Stimulated activated CD8-positive, alpha-beta memory T cell treated with anti-CD3 and anti-CD28 coated beads, Interleukin-4, amount 100 ng/mL, for 4 hours (primary cell): ENCODE results near the gene SPG11.

Experiments used
- DNase-seq, 2 donors: peaks; one replicate each; pipeline ENCODE4 v3.0.0-alpha.2; 2020; ENCODE audit warnings: low read depth in 2 of 2, low spot score in 1 of 2

Gene SPG11

DNA sequence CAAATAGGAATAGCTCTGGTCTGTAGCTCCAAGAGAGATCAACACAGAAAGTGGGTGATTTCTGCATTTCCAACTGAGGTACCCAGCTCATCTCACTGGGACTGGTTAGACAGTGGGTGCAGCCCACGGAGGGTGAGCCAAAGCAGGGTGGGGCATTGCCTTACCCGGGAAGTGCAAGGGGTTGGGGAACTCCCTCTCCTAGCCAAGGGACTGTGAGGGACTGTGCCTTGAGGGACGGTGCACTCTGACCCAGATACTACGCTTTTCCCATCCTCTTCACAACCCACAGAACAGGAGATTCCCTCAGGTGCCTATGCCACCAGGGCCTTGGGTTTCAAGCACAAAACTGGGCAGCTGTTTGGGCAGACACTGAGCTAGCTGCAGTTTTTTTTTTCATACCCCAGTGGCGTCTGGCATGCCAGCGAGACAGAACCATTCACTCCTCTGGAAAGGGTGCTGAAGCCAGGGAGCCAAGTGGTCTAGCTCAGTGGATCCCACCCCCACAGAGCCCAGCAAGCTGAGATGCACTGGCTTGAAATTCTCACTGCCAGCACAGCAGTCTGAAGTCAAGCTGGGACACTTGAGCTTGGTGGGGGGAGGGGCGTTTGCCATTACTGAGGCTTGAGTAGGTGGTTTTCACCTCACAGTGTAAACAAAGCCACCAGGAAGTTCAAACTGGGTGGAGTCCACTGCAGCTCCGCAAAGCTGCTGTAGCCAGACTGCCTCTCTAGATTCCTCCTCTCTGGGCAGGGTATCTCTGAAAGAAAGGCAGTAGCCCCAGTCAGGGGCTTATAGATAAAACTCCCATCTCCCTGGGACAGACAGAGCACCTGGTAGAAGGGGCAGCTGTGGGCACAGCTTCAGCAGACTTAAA, 19.6 kb upstream of the SPG11 start:
- peak; percentile 48 to 67 for DNase-seq

DNA sequence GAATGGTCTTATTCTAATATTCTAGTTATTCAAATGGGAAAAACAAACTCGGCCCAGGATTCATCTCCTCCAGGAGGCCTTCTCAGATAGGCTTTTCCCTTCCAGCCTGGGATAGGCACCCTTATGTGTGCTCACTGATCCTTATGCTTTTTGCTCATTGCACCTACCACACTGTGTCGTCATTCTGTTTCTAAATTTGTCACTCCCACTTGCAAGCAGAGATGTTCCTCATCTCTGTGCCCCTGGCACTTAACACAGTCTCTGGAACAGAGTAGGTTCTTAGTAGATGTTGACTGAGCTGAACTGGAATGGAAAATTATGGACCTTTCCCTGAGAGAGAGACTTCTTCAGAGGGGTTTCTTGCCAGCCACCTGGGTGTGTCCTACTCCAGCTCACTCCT, 18.7 kb upstream of the SPG11 start:
- no peak for DNase-seq

DNA sequence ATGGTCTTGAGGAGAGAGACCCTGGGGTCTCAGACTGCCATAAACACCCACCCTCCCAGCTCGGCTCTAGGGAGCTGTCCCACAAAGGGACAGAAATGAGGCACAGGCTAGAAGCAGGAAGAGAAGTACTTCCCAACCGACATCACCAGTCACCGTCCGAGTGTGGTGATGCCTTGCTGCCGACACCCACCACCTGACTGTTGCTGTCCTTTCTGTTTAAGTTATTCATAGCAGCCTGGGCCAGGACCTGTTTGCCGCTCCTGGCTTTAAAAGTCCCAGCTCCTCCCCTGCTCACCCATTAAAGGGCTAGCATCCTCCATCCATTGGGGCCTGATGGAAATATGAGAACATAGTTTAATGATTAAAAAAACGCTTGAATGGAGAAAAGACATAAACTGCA, 13.2 kb upstream of the SPG11 start:
- no peak for DNase-seq

DNA sequence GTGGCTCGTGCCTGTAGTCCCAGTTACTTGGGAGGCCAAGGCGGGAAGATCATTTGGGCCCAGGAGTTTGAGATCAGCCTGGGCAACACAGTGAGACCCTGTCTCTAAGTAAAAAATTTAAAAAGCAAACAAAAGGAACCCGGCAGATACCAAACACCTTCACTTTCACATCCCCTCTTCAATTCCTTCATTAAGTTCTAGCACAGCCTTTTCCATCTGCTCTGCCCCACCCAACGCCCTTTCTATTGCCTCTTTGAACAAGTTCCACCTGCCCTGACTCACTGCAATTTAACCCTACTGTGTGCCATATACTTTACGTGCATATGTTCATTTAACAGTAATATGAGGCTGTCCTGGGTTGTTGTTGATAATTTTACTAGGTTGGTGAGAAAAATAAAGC, 12.4 kb upstream of the SPG11 start:
- DNase-seq, result no peak

DNA sequence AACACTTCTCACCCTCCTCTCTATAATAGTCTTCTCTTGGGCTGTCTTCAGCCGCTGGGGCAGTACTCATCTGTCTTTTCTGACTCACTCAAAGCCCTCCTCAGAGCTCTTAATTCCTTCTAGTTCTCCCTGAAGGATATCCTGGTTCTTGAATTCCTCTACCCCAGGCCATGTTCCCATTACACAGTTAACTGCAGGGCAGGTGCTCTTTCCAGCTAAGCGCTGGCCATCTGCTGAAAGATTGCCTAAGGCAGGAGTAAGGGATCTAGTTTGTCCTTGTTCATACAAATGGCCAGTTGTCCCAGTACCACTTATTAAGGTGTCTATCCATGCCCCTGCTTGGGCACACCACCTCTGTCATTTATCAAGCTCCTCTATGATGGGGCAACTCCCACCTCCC, 10.2 kb upstream of the SPG11 start:
- DNase-seq, result no peak

DNA sequence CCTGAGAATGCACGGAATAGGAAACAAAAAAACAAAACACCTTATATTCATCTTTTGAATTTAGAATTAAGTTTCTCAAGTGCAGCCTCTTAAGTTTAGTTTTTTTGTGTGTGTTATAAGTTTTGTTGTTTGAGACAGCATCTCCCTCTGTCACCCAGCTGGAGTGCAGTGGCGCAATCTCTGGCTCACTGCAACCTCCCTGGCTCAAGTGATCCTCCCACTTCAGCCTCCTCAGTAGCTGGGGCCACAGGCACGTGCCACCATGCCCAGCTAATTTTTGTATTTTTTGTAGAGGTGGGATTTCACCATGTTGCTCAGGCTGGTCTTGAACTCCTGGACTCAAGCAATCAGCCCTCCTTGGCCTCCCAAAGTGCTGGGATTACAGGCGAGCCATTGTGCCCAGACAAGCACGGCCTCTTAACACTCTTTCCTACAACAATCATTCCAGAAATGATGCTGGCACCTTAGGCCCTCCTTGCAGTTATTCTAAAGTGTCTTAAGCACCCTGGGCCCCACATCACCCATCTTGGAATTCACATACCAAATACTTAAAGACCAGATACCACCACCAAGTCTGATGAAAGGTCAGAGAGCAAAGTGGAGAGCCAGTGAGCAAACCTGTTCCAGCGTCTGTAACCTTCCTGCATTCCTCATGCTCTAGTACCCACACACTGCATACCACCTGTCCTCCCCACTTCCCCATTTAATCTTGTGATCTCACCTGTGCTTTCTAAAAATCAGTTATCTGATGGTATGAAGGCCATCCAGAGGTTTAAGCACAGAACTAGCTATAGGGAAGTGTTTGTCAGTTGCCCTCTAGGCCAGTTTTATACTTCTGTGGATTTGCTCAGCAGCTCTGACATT, 6.9 kb upstream of the SPG11 start:
- no peak for DNase-seq

DNA sequence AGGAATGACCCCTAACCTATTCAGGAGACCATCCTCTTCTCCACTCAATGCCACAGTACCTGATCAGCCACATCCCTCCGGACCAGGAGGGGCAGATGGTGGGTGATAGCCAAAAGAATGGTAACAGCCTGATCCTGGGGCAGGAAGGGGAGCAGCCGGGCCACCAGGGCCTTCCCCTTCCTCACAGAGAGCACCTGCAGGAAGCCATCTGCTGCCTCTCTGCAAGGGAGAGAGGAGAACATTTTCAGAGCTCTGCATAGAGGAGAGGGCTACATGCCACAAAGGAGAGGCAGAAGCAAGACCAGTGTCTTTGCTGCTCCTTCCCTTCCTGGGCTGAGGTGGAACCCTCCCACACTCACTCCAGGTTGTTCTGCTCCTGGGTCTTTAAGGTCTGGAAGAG, 5.5 kb upstream of the SPG11 start:
- no peak for DNase-seq

DNA sequence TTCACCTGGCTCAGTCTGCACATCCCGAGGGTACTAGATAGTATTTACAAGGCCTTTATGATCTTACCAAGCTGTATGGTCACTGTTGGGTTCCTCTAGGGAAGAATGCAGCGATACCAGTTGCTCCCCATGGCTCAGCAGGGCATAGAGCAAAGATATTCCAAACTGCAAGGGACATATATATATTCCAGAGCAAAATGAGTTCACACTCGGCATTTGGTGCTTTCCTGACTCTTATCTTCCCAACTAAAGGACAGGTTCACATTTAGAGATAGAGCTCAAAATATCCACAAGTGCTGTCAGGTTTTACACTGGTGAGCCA, 3.5 kb upstream of the SPG11 start:
- DNase-seq, result no peak

DNA sequence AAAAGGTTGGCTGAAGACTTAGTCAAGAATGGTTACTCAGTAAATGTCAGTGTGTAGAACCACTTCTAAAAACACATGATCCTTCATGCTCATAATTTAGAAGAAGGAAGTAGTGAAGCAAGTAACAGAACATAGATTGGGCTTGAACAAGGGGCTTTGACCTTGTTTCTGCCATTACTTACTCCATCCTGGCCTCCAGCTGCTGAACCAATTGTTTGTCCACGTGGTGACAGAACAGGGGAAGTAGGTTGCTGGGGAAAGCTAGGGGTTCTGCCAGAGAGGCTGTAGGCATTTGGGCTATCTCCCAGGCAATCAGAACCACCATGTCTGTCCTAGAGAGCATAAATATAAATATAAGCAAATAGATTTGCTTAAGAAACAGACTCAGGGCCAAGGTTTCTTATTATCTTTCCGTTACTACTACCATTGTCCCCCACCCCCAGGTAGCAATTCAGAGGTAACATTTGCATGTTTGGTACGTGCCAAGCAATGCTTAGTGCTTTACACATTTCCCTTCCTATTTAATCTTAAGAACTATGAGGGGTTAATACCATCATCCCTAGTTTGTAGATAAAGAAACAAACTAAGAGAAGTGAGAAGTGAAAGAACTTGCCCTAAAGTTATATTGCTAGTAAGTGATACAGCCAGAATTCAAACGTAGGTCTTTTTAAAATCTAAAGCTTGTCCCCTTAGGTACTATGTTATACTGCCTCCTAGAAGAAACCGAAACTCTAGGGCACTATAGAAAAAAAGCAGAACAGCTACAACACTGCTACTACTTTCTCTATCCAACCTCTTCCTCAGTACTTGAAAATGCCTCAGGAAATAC, 3.0 kb upstream of the SPG11 start:
- no peak for DNase-seq

DNA sequence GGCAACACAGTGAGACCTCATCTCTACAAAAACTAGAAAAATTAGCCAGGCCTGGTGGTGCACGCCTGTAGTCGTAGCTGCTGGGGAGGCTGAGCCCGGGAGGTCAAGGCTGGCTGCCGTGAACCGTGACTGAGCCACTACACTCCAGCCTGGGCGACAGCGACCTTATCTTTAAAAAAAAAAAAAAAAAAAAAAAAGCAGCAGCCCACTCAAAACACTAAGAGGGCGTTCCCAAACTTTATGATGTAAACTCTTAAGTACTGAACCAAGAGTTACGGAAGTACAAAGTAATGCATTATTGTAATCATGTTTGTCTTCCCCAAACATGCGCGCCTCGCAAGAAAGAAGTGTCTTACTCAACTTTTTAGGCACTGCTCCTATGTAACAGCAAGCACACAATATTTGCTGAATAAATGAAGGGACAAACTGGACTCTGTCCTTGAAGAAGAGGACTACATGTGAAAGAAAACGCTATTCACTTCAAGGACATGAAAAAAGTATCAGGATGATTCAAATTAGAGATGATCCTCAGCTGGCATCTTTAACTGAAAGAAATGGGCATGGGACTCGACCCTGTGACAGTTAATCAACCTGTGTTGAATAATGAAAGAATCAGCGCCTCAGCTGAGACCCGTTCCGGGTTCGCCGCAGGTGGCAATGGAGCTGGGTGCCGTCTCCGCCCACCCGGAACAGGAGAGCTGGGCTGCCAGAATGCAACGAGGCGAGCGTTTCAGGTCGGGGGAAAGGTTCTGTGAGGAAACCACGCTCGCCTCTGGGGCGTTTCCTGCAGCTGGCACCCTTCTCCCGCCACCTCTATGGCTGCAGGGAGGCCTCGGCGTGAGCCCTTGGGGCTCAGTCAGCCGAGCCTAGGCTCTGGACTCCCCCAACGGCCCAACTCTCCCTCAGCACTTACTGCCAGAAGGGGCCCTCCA, 718 bp downstream of the SPG11 start:
- DNase-seq, result peak; percentile 57 to 66

DNA sequence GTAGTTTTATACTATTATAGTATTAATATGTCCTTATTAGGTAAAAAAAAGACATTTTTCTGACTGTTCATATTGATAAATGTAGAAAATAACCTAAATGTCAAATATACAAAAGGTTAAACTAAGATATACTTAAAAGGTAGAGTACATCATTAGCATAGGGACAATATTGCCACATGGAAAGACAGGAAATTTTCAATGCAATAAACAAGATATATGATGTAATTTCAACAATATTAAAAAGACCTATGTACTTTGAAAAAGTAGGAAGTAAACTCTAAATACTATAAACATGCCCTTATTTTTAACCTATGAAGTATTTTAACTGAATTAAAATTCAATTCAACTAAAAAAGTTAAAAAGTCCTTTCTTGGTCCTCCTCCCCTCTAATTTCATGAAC, 1.9 kb downstream of the SPG11 start:
- DNase-seq, result no peak

DNA sequence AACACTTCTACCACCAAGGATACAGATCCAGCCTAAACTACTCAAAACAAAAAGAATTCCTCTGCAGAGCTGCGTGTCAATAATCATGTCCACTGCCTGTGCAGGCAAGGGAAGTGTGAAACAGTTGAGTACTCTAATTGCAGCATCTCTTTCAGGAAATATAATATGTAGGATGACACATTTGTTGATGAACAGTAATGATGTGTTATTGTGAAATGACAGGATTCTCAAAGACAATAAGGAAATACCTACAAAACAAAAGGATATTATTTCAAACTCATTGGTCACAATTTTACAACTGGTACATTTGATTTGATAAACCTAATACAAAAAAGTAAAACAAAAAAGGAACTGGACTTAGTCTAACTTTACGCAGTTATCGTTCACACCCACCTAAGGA, 4.4 kb downstream of the SPG11 start:
- DNase-seq, result no peak

DNA sequence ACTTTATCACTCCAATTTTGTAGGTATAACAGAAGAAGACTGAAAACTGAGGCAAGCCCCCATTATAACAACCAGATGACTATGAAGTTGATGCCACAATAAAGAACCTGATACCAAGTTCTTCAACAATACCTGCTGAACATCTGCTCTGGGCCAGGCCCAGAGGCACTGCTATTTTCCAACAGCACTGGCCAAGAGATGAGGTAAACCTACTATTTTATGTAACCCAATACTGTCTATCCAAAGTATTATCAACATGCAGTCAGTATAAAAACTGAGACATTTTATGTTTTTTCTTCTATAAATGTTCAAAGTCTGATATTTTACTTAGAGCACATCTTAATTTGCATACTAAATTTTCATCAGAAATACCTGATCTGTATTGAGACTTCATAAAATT, 6.1 kb downstream of the SPG11 start:
- no peak for DNase-seq

DNA sequence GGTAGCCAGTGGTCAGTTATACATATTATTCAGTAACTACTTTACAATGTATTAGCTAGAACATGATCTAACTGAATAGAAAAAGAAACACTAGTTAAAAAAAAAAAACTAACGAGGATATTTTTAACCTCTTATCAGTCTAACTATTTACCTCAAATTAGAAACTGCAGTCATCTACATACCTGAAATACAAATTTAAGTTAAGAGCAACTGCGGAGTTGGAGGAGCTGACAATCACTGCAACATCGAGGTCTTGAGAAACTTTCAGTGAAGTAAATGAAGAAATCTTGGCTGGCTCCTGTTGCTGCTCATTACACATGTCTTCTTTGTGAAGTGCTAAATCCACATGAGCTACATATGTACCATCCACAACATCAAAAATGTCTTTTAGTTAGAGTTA, 6.5 kb downstream of the SPG11 start:
- DNase-seq, result no peak

DNA sequence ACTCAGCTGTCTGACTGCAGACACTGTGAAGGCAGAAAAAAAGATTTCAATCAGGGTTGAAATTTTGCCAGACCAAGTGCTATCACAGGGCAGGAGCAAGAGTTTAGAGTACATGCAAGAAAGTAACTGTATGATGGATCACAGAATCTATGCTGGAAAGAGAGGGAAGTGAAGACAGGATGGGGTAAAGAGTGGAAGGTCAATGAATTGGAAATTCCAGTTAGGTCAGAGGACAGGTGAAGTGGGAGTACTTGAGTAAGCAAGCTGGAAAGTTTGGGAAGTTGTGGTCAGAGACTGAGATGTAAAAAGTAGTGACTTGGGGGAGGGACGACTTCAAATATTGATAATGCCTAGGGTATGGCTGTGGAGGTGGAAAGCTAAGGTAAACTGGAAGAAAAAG, 7.2 kb downstream of the SPG11 start:
- DNase-seq, result no peak

DNA sequence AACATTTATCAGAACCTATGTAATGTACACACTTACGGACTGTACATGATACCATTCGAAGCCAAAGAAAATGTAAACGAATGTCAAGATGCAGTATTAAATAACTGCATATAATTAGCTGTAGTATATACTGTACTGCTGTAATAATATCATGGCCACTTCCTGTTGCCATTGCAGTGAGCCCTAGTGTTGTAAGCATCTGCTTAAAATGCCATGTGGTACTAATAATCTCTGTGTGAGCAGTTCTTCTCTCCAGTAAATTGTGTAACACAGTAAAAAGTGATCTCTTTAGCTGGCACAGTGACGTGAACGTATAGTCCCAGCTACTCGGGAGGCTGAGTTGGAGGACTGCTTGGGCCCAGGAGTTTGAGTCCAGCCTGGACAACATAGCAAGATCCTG, 8.6 kb downstream of the SPG11 start:
- DNase-seq, result no peak

DNA sequence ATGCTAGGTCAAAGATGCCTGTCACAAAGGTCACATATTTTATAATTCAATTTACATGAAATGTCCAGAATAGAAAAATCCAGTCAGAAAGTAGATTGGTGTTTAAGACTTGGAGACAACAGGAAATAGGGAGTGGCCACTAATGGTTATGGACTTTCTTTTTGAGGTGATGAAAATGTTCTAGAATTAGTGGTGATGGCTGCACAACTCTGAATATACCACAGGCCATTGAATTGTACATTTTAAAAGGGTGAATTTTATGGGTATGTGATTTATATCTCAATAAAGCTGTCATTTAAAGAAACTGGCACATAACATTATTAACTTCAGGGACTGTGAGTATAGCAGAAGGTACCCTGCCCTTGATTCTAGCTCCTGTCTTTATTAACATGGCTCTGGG, 15.8 kb downstream of the SPG11 start:
- no peak for DNase-seq

DNA sequence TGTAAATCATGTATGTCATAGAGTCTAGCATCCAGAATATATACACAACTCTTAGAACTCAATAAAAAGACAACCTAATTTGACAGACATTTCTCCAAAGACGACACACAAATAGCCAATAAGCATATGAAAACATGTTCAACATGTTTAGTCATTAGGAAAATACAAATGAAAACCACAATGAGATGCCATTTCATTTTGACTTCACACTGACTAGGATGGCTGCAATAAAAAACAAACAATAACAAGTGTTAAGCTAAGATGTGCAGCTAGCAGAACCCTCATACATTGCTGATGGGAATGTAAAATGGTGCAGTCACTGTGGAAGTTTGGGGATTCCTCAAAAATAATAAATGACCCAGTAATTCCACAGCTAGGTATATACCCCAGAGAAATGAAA, 16.4 kb downstream of the SPG11 start:
- no peak for DNase-seq

DNA sequence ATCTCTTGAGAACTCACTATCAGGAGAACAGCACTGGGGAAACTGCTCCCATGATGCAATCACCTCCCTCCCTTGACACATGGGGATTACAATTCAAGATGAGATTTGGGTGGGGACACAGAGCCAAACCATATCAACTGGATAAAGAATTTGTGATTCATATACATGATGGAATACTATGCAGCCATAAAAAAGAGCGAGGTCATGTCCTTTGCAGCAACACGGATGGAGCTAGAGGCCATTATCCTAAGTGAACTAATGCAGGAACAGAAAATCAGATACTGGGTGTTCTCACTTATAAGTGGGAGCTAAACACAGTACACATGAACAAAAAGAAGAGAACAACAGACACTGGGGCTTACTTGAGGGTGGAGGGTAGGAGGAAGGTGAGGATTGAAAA, 17.0 kb downstream of the SPG11 start:
- DNase-seq, result no peak

DNA sequence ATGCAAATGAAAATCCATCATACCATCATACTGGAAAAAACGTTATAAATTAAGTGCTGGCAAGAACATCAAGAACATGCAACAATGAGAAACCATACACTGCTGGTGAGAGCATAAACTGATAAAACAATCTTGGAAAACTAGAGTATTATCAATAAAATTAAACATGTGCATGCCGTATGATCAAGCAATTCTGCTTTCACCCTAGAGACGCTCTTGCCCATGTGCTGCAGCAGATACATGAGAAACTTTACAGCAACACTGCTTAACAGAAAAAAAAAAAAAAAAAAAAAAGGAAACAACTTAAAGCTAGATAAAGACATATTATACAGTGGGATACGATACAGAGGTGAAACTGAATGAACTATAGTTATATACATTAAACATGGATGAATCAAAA, 21.8 kb downstream of the SPG11 start:
- DNase-seq, result no peak

DNA sequence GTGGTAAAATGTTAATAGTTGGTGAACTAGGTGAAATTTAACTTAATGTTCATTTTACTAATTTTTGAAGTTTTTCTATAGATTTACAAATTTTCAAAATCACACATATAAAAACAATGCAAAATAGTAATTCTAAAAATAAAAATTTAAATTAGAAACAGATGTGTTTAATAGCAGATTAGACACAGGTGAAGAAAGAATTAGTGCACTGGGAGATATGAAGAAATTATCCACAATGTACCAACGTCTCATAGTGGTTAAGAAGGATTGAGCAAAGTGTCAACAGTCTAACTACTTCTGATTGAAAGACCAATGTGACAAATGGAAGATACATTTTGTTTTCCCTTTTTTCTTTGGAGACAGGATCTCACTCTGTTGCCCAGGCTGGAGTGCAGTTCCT, 26.5 kb downstream of the SPG11 start:
- no peak for DNase-seq
